ENCODE measurements around the gene RFT1. TPM values are rescaled to one million over a fixed set of nuclear protein-coding genes. Genes with fewer than 3 reads are reported as not detected.

The RFT1 gene
- total RNA-seq, 2 experiments from 2014 or later = 8.5 to 10.2 TPM

DNA sequence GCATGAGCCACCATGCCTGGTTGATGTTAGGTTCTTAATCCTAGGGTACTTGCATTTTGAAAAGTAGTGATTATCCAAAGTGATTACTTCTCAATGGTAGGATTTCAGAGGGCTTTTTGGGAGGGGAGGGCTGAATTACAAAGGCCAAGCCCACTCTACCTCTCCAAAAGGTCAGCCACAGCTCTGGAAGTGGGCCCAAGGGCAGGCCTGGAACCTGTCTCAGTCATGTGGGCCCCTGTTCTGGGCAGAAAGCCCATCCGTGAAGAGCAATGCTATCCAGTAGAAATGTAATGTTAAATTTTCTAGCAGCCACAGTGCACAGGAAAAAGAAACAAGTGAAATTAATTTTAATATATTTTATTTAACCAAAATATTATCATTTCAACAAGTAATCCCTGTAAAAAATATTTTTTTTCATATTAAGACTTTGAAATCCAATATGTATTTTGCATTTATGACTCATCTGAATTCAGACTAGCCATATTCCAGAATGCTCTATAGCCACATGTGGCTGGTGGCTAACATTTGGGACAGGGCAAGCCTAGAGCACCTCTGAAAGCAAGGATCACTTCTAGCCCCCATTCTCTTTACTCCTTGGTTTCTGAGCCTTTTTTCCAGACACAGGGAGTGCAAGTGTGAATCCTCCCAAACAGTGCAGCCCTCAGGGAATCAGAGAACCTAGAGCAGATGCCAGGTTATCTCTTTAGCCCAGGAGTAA is 16.8 kb downstream of the RFT1 start:
- intact Hi-C loops (cut with DNase I, micrococcal nuclease) = loop anchor here (1.0 to 5.0 kb wide), 3 partner anchors 83 to 599 kb away; no protein-coding TSS in a partner anchor
- Histone ChIP-seq H3K36me3 (ENCODE audit: insufficient read depth, low read length) (peaks cover 69% of the 10 kb centered on the region), H3K27ac (ENCODE audit: low read depth in 1 of 2, low read length in 2 of 2) (no peak overlapping the region), H3K4me1 (ENCODE audit: insufficient read depth, low read length) (peaks cover 20% of the 10 kb centered on the region), H3K9me3 (ENCODE audit: control insufficient read depth in 1 of 2, insufficient read depth in 1 of 2, low read length in 2 of 2) (no peaks in the 10 kb centered on the region), H3K4me3 (ENCODE audit: low read length) (no peak overlapping the region), H3K27me3 (ENCODE audit: control insufficient read depth in 1 of 2, insufficient read depth in 2 of 2, low read length in 2 of 2) (no peaks in the 10 kb centered on the region)
- ChIA-PET POLR2A (interaction anchor here (1.2 to 1.3 kb wide), 2 partner anchors 83 to 130 kb away, joined by 3 to 6 read pairs; no protein-coding TSS in a partner anchor), CTCF (interaction anchor here (1.1 to 4.4 kb wide), 3 partner anchors 15 to 83 kb away, joined by 6 to 45 read pairs (median 25); no protein-coding TSS in a partner anchor)
- no peaks in the 10 kb centered on the region for H3K27me3 Mint-ChIP-seq
- H3K27ac Mint-ChIP-seq = no peak overlapping the region
- peaks cover 15% of the 10 kb centered on the region for H3K4me1 Mint-ChIP-seq (ENCODE audit: low read depth)
- H3K9me3 Mint-ChIP-seq = no peaks in the 10 kb centered on the region
- TF ChIP-seq, protein P1, sequence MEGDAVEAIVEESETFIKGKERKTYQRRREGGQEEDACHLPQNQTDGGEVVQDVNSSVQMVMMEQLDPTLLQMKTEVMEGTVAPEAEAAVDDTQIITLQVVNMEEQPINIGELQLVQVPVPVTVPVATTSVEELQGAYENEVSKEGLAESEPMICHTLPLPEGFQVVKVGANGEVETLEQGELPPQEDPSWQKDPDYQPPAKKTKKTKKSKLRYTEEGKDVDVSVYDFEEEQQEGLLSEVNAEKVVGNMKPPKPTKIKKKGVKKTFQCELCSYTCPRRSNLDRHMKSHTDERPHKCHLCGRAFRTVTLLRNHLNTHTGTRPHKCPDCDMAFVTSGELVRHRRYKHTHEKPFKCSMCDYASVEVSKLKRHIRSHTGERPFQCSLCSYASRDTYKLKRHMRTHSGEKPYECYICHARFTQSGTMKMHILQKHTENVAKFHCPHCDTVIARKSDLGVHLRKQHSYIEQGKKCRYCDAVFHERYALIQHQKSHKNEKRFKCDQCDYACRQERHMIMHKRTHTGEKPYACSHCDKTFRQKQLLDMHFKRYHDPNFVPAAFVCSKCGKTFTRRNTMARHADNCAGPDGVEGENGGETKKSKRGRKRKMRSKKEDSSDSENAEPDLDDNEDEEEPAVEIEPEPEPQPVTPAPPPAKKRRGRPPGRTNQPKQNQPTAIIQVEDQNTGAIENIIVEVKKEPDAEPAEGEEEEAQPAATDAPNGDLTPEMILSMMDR (IDR thresholded peaks at IDR 0.05) = no peak
- no peak for ATAC-seq (ENCODE audit: poor library complexity)
- peaks cover 40% of the 10 kb centered on the region for H3K36me3 Mint-ChIP-seq (ENCODE audit: low read depth)
- no peak for DNase-seq
- no peak overlapping the region for H3K4me3 Mint-ChIP-seq

DNA sequence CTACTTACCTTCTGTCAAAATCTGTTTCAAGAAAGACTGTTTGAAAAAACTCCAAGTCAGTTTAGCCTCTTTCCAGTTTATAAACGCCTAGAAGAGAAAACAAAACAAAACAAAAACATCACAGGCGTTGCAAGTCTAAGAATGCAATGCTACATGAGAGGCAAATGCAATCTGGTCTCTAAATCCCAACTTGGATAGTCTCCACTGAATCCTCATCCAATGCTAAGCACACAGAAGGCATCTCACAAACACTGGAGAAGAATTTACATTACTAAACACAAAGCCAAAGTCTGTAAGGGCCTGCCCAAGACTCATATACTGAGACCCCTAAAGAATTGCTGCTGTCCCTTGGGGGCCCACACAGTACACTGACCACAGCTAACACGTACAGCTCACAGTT is 18.4 kb downstream of the RFT1 start:
- TF ChIP-seq, protein P1 (IDR thresholded peaks at IDR 0.05) = no peak
- no peak overlapping the region for H3K27ac ChIP-seq (ENCODE audit: low read depth in 1 of 2, low read length in 2 of 2)

DNA sequence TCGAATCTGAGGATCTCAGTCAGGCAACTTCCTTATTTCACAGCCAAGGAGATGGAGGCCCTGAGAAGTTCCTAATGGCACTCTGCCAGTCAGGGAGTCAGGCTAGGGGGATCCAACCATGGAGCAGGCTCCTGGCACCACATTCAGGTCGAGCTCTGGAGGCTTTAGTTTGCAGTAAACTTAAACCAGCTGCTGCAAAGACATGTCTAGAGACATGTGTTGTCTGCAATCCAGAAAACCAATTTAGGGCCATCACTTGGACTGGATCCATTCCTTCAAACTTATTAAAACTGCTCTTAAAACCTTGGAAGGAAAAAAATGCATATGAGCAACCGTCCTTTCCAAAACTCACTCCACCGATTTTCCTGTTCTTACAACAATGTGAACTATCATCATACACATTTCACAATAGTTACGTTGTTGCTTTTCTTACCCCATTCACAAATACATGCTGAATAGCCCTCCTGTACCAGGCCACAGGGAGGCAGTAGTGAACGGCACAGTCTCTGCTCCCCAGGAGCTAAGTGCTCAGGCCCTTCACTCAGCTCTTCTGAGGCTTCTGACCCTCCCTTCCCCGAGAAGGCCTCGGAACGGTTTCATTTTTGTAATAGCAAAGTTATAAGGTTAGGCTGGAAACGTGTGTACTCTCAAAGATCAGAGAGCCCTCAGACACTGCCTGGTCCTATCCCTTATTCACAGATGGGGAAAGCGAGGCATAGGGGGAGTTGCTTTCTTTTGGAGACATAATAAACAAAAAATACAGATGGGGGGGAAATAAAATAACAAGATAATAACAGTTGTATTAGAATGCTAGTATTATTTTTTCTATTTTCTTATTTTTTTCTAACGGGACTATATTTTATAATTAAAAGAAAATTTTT is 20.1 kb downstream of the RFT1 start:
- Histone ChIP-seq H3K9me3 (ENCODE audit: control insufficient read depth in 1 of 2, insufficient read depth in 1 of 2, low read length in 2 of 2) (no peaks in the 10 kb centered on the region), H3K27me3 (ENCODE audit: control insufficient read depth in 1 of 2, insufficient read depth in 2 of 2, low read length in 2 of 2) (no peaks in the 10 kb centered on the region), H3K27ac (ENCODE audit: low read depth in 1 of 2, low read length in 2 of 2) (no peak overlapping the region), H3K36me3 (ENCODE audit: insufficient read depth, low read length) (peaks cover 64% of the 10 kb centered on the region), H3K4me3 (ENCODE audit: low read length) (no peak overlapping the region), H3K4me1 (ENCODE audit: insufficient read depth, low read length) (peaks cover 20% of the 10 kb centered on the region)
- Mint-ChIP-seq H3K4me3 (no peak overlapping the region), H3K36me3 (ENCODE audit: low read depth) (peaks cover 46% of the 10 kb centered on the region), H3K9me3 (no peaks in the 10 kb centered on the region), H3K4me1 (ENCODE audit: low read depth) (peaks cover 22% of the 10 kb centered on the region), H3K27me3 (no peaks in the 10 kb centered on the region), H3K27ac (peak overlapping the region; percentile 25)
- intact Hi-C loops (cut with DNase I, micrococcal nuclease) = loop anchor here in 1 of 2 experiments (5.0 kb wide), 1 partner anchor 602 kb away; no protein-coding TSS in a partner anchor
- ATAC-seq (ENCODE audit: poor library complexity) = peak; percentile 79
- CTCF ChIA-PET = interaction anchor here (0.6 to 4.4 kb wide), 8 partner anchors 9 to 86 kb away, joined by 3 to 25 read pairs (median 3); no protein-coding TSS in a partner anchor
- DNase-seq = peak in 9 of 14 experiments; percentile 4 to 73 (median 41)
- POLR2A ChIA-PET = interaction anchor here (0.7 to 1.4 kb wide), 3 partner anchors 9 to 54 kb away, joined by 3 to 6 read pairs (median 5); no protein-coding TSS in a partner anchor
- TF ChIP-seq, protein P1 (IDR thresholded peaks at IDR 0.05) = peak; percentile 30

More for the DNA sequence above, 18.4 kb downstream of the RFT1 start:
- Histone ChIP-seq H3K27me3 (ENCODE audit: control insufficient read depth in 1 of 2, insufficient read depth in 2 of 2, low read length in 2 of 2) (no peaks in the 10 kb centered on the region), H3K36me3 (ENCODE audit: insufficient read depth, low read length) (peaks cover 57% of the 10 kb centered on the region), H3K9me3 (ENCODE audit: control insufficient read depth in 1 of 2, insufficient read depth in 1 of 2, low read length in 2 of 2) (no peaks in the 10 kb centered on the region), H3K4me1 (ENCODE audit: insufficient read depth, low read length) (peaks cover 20% of the 10 kb centered on the region), H3K4me3 (ENCODE audit: low read length) (no peak overlapping the region)
- DNase-seq = no peak
- no peak overlapping the region for H3K27ac Mint-ChIP-seq
- ChIA-PET CTCF (interaction anchor here (1.7 to 4.4 kb wide), 2 partner anchors 11 to 84 kb away, joined by 3 to 25 read pairs; no protein-coding TSS in a partner anchor), POLR2A (no interaction called here)
- no peaks in the 10 kb centered on the region for H3K9me3 Mint-ChIP-seq
- ATAC-seq (ENCODE audit: poor library complexity) = no peak
- no peak overlapping the region for H3K4me3 Mint-ChIP-seq
- peaks cover 35% of the 10 kb centered on the region for H3K36me3 Mint-ChIP-seq (ENCODE audit: low read depth)
- peaks cover 22% of the 10 kb centered on the region for H3K4me1 Mint-ChIP-seq (ENCODE audit: low read depth)
- no peaks in the 10 kb centered on the region for H3K27me3 Mint-ChIP-seq
- intact Hi-C loops (cut with DNase I, micrococcal nuclease) = loop anchor here in 1 of 2 experiments (5.0 kb wide), 1 partner anchor 600 kb away; no protein-coding TSS in a partner anchor
